CD4-positive, alpha-beta memory T cell (primary cell): ENCODE measurements around the gene IL20RB. TPM values are rescaled to one million over a fixed set of nuclear protein-coding genes. Genes with fewer than 3 reads are reported as not detected.
"Not testable (repeated sequence)": the region's sequence is repeated elsewhere in the genome, so short reads cannot be mapped to it uniquely, and the experiment has no call there.

Experiments
- CTCF ChIA-PET: fragments of 350-600 bp; sonication (Branson Sonifier 250); formaldehyde crosslinking; loops from one replicate; lab custom pipeline; 2021; ENCODE audit warnings: inconsistent platforms; ENCODE audit not compliant: partially characterized antibody; lab: Charles Lee
- POLR2A ChIA-PET: fragments of 350-600 bp; sonication (Branson Sonifier 250); formaldehyde crosslinking; loops from one replicate; lab custom pipeline; 2021; ENCODE audit not compliant: partially characterized antibody; lab: Charles Lee
- DNase-seq, 5 donors: peaks; one replicate each; pipeline versions ENCODE4 v3.0.0 to v3.0.0-alpha.2; 2020 to 2022; ENCODE audit warnings: mixed read lengths in 1 of 5
- H3K27ac ChIP-seq: one replicate; pipeline ENCODE4 v1.7.0; 2013; ENCODE audit warnings: low read depth, low read length
- H3K27me3 ChIP-seq: 2 replicates; pipeline ENCODE4 v1.7.0; 2013; ENCODE audit warnings: mild to moderate bottlenecking, low read length, moderate library complexity; ENCODE audit not compliant: insufficient read depth
- H3K36me3 ChIP-seq: 2 replicates; pipeline ENCODE4 v1.7.0; 2013; ENCODE audit warnings: mild to moderate bottlenecking, low read length, moderate library complexity; ENCODE audit not compliant: insufficient read depth
- H3K4me1 ChIP-seq: 2 replicates; pipeline ENCODE4 v1.7.0; 2013; ENCODE audit warnings: mild to moderate bottlenecking, low read length, moderate library complexity; ENCODE audit not compliant: insufficient read depth
- H3K4me3 ChIP-seq, 2 donors: one replicate each; pipeline ENCODE4 v1.7.0; 2013; ENCODE audit warnings: low read length in 2 of 2, mild to moderate bottlenecking in 1 of 2
- H3K9me3 ChIP-seq, 2 donors: one replicate each; pipeline ENCODE4 v1.7.0; 2013; ENCODE audit warnings: low read length in 2 of 2, control low read depth in 1 of 2; ENCODE audit not compliant: control insufficient read depth in 1 of 2
- H3K27ac Mint-ChIP-seq, 7 donors: one replicate each; pipeline ENCODE4 v1.8.0; 2020 to 2021; ENCODE audit warnings: mixed read lengths in 7 of 7, mild to moderate bottlenecking in 6 of 7, inconsistent platforms in 3 of 7, moderate library complexity in 3 of 7
- H3K27me3 Mint-ChIP-seq, 2 donors: one replicate each; pipeline ENCODE4 v1.8.0; 2020 to 2021; ENCODE audit warnings: mixed read lengths in 2 of 2
- H3K36me3 Mint-ChIP-seq, 2 donors: one replicate each; pipeline ENCODE4 v1.8.0; 2020 to 2021; ENCODE audit warnings: mixed read lengths in 2 of 2, inconsistent platforms in 1 of 2, mild to moderate bottlenecking in 1 of 2
- H3K4me1 Mint-ChIP-seq, 4 donors: one replicate each; pipeline ENCODE4 v1.8.0; 2020 to 2021; ENCODE audit warnings: mixed read lengths in 4 of 4, mild to moderate bottlenecking in 1 of 4
- H3K4me3 Mint-ChIP-seq, 8 donors: one replicate each; pipeline ENCODE4 v1.8.0; 2020 to 2021; ENCODE audit warnings: mixed read lengths in 8 of 8, mild to moderate bottlenecking in 7 of 8, moderate library complexity in 6 of 8, inconsistent platforms in 3 of 8
- H3K9me3 Mint-ChIP-seq, 8 donors: one replicate each; pipeline ENCODE4 v1.8.0; 2020 to 2021; ENCODE audit warnings: mixed read lengths in 8 of 8, mild to moderate bottlenecking in 5 of 8, inconsistent platforms in 3 of 8, moderate library complexity in 1 of 8
- intact Hi-C: fragments of 100-400 bp; cut with micrococcal nuclease; formaldehyde crosslinking; loops from one replicate; pipeline ENCODE4 v1.15.1; 2023
- polyA plus RNA-seq, 2 donors: library from polyadenylated mRNA; unstranded; fragments of 300-500 nt; fragmentation: Illumina TruSeq; gene quantifications; one replicate each; pipeline ENCODE4 v1.2.3, GENCODE V29; 2021
- total RNA-seq, 2 experiments: library from RNA; stranded (reverse); gene quantifications; one replicate each; pipeline ENCODE4 v1.2.3, GENCODE V29; 2021

The IL20RB gene
- total and polyA plus RNA-seq, 4 experiments from 2014 or later = 1.4 to 2.7 (median 1.5) TPM; not detected in 1

GRCh38 chr3:137008131-137008530 lies 50.3 kb downstream of the IL20RB start:
- Histone ChIP-seq H3K4me3 (no peak overlapping the region), H3K9me3 (no peaks in the 10 kb centered on the region), H3K4me1 (no peaks in the 10 kb centered on the region), H3K36me3 (no peaks in the 10 kb centered on the region), H3K27me3 (no peaks in the 10 kb centered on the region), H3K27ac (no peak overlapping the region)
- DNase-seq = no peak
- H3K4me3 Mint-ChIP-seq = no peak overlapping the region
- no peaks in the 10 kb centered on the region for H3K9me3 Mint-ChIP-seq
- intact Hi-C loops = no loop called here
- no peaks in the 10 kb centered on the region for H3K27me3 Mint-ChIP-seq
- no peak overlapping the region for H3K27ac Mint-ChIP-seq
- H3K36me3 Mint-ChIP-seq = no peaks in the 10 kb centered on the region
- ChIA-PET CTCF (no interaction called here), POLR2A (no interaction called here)
- H3K4me1 Mint-ChIP-seq = no peaks in the 10 kb centered on the region

GRCh38 chr3:137008976-137009375 lies 51.2 kb downstream of the IL20RB start:
- Mint-ChIP-seq H3K4me1 (peaks cover 2 to 6% (median 4%) of the 10 kb centered on the region in 4 donors), H3K27ac (peak overlapping the region in 1 of 7 donors; percentile 1), H3K9me3 (no peaks in the 10 kb centered on the region), H3K36me3 (no peaks in the 10 kb centered on the region), H3K4me3 (no peak overlapping the region), H3K27me3 (no peaks in the 10 kb centered on the region)
- DNase-seq = no peak
- H3K4me1 ChIP-seq = no peaks in the 10 kb centered on the region
- intact Hi-C loops = no loop called here
- CTCF ChIA-PET = interaction anchor here (1.0 kb wide), 1 partner anchor 617 kb away, joined by 3 read pairs; no protein-coding TSS in a partner anchor
- H3K9me3 ChIP-seq = no peaks in the 10 kb centered on the region
- POLR2A ChIA-PET = no interaction called here
- no peaks in the 10 kb centered on the region for H3K36me3 ChIP-seq
- H3K27me3 ChIP-seq = no peaks in the 10 kb centered on the region
- H3K27ac ChIP-seq = no peak overlapping the region
- no peak overlapping the region for H3K4me3 ChIP-seq

- Histone ChIP-seq H3K4me3 (no peak overlapping the region), H3K9me3 (no peaks in the 10 kb centered on the region), H3K4me1 (no peaks in the 10 kb centered on the region), H3K36me3 (no peaks in the 10 kb centered on the region), H3K27ac (no peak overlapping the region), H3K27me3 (no peaks in the 10 kb centered on the region)
- Mint-ChIP-seq H3K4me1 (peaks cover 5 to 12% (median 7%) of the 10 kb centered on the region in 4 donors), H3K9me3 (no peaks in the 10 kb centered on the region), H3K27me3 (no peaks in the 10 kb centered on the region), H3K4me3 (no peak overlapping the region), H3K27ac (no peak overlapping the region), H3K36me3 (no peaks in the 10 kb centered on the region)
- no peak for DNase-seq
- CTCF ChIA-PET = interaction anchor here (1.1 to 7.0 kb wide), 2 partner anchors 254 to 617 kb away, joined by 3 to 206 read pairs; partner anchors contain the start of gene STAG1
- POLR2A ChIA-PET = no interaction called here
- intact Hi-C loops = loop anchor here (5.0 kb wide), 3 partner anchors 88 to 678 kb away; no protein-coding TSS in a partner anchor
Measured at GRCh38 chr3:137010137-137010536, 52.4 kb downstream of the IL20RB start.

GRCh38 chr3:137011153-137011552 lies 53.4 kb downstream of the IL20RB start:
- Histone ChIP-seq H3K9me3 (no peaks in the 10 kb centered on the region), H3K4me1 (no peaks in the 10 kb centered on the region), H3K4me3 (no peak overlapping the region), H3K27me3 (no peaks in the 10 kb centered on the region), H3K36me3 (no peaks in the 10 kb centered on the region), H3K27ac (no peak overlapping the region)
- H3K27me3 Mint-ChIP-seq = no peaks in the 10 kb centered on the region
- no peak for DNase-seq
- intact Hi-C loops = loop anchor here (5.0 kb wide), 3 partner anchors 89 to 679 kb away; no protein-coding TSS in a partner anchor
- H3K9me3 Mint-ChIP-seq = no peaks in the 10 kb centered on the region
- H3K4me3 Mint-ChIP-seq = no peak overlapping the region
- ChIA-PET CTCF (interaction anchor here (1.1 to 7.0 kb wide), 3 partner anchors 255 to 620 kb away, joined by 3 to 206 read pairs (median 8); partner anchors contain the start of gene STAG1), POLR2A (interaction anchor here (1.7 kb wide), 1 partner anchor 259 kb away, joined by 6 read pairs; the partner anchor contains the start of gene STAG1)
- H3K27ac Mint-ChIP-seq = no peak overlapping the region
- no peaks in the 10 kb centered on the region for H3K36me3 Mint-ChIP-seq
- peaks cover 5 to 12% (median 7%) of the 10 kb centered on the region in 4 donors for H3K4me1 Mint-ChIP-seq

GRCh38 chr3:137012097-137012501 lies 54.3 kb downstream of the IL20RB start:
- no peaks in the 10 kb centered on the region for H3K27me3 Mint-ChIP-seq
- Histone ChIP-seq H3K27me3 (no peaks in the 10 kb centered on the region), H3K9me3 (no peaks in the 10 kb centered on the region), H3K4me1 (no peaks in the 10 kb centered on the region), H3K4me3 (no peak overlapping the region), H3K27ac (no peak overlapping the region), H3K36me3 (no peaks in the 10 kb centered on the region)
- no peaks in the 10 kb centered on the region for H3K36me3 Mint-ChIP-seq
- CTCF ChIA-PET = interaction anchor here (1.1 to 7.0 kb wide), 3 partner anchors 19 to 621 kb away, joined by 3 to 206 read pairs (median 8); partner anchors contain the start of gene STAG1
- no peak overlapping the region for H3K27ac Mint-ChIP-seq
- no peak overlapping the region for H3K4me3 Mint-ChIP-seq
- peaks cover 5 to 12% (median 7%) of the 10 kb centered on the region in 4 donors for H3K4me1 Mint-ChIP-seq
- DNase-seq = no peak
- intact Hi-C loops = loop anchor here (5.0 kb wide), 3 partner anchors 90 to 680 kb away; no protein-coding TSS in a partner anchor
- no peaks in the 10 kb centered on the region for H3K9me3 Mint-ChIP-seq
- POLR2A ChIA-PET = interaction anchor here (1.7 kb wide), 1 partner anchor 260 kb away, joined by 6 read pairs; the partner anchor contains the start of gene STAG1

GRCh38 chr3:137013951-137014688 lies 56.3 kb downstream of the IL20RB start:
- no peak overlapping the region for H3K27ac ChIP-seq
- H3K4me3 ChIP-seq = peak overlapping the region in 1 of 2 donors; percentile 3
- Mint-ChIP-seq H3K36me3 (no peaks in the 10 kb centered on the region), H3K4me3 (peak overlapping the region; percentile 65 to 89 (median 78)), H3K27me3 (no peaks in the 10 kb centered on the region), H3K9me3 (no peaks in the 10 kb centered on the region), H3K27ac (peak overlapping the region in 4 of 7 donors; percentile 23 to 77 (median 38)), H3K4me1 (peaks cover 5 to 12% (median 7%) of the 10 kb centered on the region in 4 donors)
- CTCF ChIA-PET = interaction anchor here (0.6 to 7.0 kb wide), 75 partner anchors 8 to 945 kb away, joined by 3 to 206 read pairs (median 4); partner anchors contain the start of genes NCK1 and STAG1
- intact Hi-C loops = loop anchor here (1.0 to 5.0 kb wide), 9 partner anchors 92 to 939 kb away; partner anchors contain the start of genes NCK1 and PCCB
- no peaks in the 10 kb centered on the region for H3K9me3 ChIP-seq
- DNase-seq = peak; percentile 73 to 81 (median 75)
- H3K27me3 ChIP-seq = no peaks in the 10 kb centered on the region
- POLR2A ChIA-PET = interaction anchor here (1.1 to 3.8 kb wide), 3 partner anchors 152 to 622 kb away, joined by 5 to 46 read pairs (median 11); partner anchors contain the start of genes NCK1 and STAG1
- H3K36me3 ChIP-seq = no peaks in the 10 kb centered on the region
- no peaks in the 10 kb centered on the region for H3K4me1 ChIP-seq

- H3K27ac Mint-ChIP-seq, H3K4me3 Mint-ChIP-seq, H3K4me3 ChIP-seq, H3K9me3 Mint-ChIP-seq, H3K36me3 Mint-ChIP-seq, H3K36me3 ChIP-seq, H3K9me3 ChIP-seq, H3K27me3 ChIP-seq, H3K27ac ChIP-seq, DNase-seq, H3K4me1 ChIP-seq, H3K27me3 Mint-ChIP-seq, intact Hi-C loops: not testable (repeated sequence)
- CTCF ChIA-PET = interaction anchor here (0.6 kb wide), 1 partner anchor 203 kb away, joined by 3 read pairs; no protein-coding TSS in a partner anchor
- POLR2A ChIA-PET = interaction anchor here (3.8 kb wide), 1 partner anchor 265 kb away, joined by 46 read pairs; the partner anchor contains the start of gene STAG1
- H3K4me1 Mint-ChIP-seq = peaks cover 5 to 12% (median 7%) of the 10 kb centered on the region in 4 donors
Measured at GRCh38 chr3:137017316-137017715, 59.5 kb downstream of the IL20RB start.
